CD4-positive, alpha-beta T cell (primary cell): ENCODE measurements around the gene RANGRF. TPM values are rescaled to one million over a fixed set of nuclear protein-coding genes. Genes with fewer than 3 reads are reported as not detected.

Source experiments
- ATAC-seq: fragments of 200-7000 bp; cut with Tn5 transposase; one replicate; pipeline ENCODE4 v1.10.0; 2022; ENCODE audit warnings: mild to moderate bottlenecking; ENCODE audit not compliant: poor library complexity
- CTCF ChIA-PET: fragments of 350-600 bp; sonication (Branson Sonifier 250); formaldehyde crosslinking; loops from one replicate; lab custom pipeline; 2021; ENCODE audit warnings: antibody characterized with exemption, inconsistent platforms; lab: Charles Lee
- POLR2A ChIA-PET: fragments of 350-600 bp; sonication (Branson Sonifier 250); formaldehyde crosslinking; loops from one replicate; lab custom pipeline; 2021; ENCODE audit warnings: antibody characterized with exemption, inconsistent platforms; lab: Charles Lee
- DNase-seq, 14 experiments: peaks; one replicate each; pipeline ENCODE4 v3.0.0-alpha.2; 2013 to 2020; ENCODE audit warnings: mixed read lengths in 2 of 14
- H3K27ac ChIP-seq, 2 donors: one replicate each; pipeline versions ENCODE4 v1.5.1 to v1.7.0; 2013; ENCODE audit warnings: low read length in 2 of 2, low read depth in 1 of 2, mild to moderate bottlenecking in 1 of 2
- H3K27me3 ChIP-seq, 2 experiments: 1 replicate in 1 of 2; 2 replicates in 1 of 2; pipeline versions ENCODE4 v1.6.1 to v1.7.0; 2013; ENCODE audit warnings: low read length in 2 of 2, control low read depth in 1 of 2, mild to moderate bottlenecking in 1 of 2, moderate library complexity in 1 of 2; ENCODE audit not compliant: insufficient read depth in 2 of 2, control insufficient read depth in 1 of 2
- H3K36me3 ChIP-seq: one replicate; pipeline ENCODE4 v1.6.1; 2013; ENCODE audit warnings: low read length, control low read depth; ENCODE audit not compliant: insufficient read depth
- H3K4me1 ChIP-seq: one replicate; pipeline ENCODE4 v1.6.1; 2013; ENCODE audit warnings: low read length, control low read depth; ENCODE audit not compliant: insufficient read depth
- H3K4me3 ChIP-seq: one replicate; pipeline ENCODE4 v1.5.1; 2013; ENCODE audit warnings: mild to moderate bottlenecking, low read length, moderate library complexity
- H3K9me3 ChIP-seq, 2 experiments: 1 replicate in 1 of 2; 2 replicates in 1 of 2; pipeline versions ENCODE4 v1.6.1 to v1.7.0; 2013; ENCODE audit warnings: low read length in 2 of 2, mild to moderate bottlenecking in 2 of 2, control low read depth in 1 of 2, moderate library complexity in 1 of 2; ENCODE audit not compliant: control insufficient read depth in 1 of 2, insufficient read depth in 1 of 2
- H3K27ac Mint-ChIP-seq: one replicate; pipeline ENCODE4 v1.8.0; 2020; ENCODE audit warnings: mixed read lengths
- H3K27me3 Mint-ChIP-seq: one replicate; pipeline ENCODE4 v1.8.0; 2021; ENCODE audit warnings: mixed read lengths
- H3K36me3 Mint-ChIP-seq: one replicate; pipeline ENCODE4 v1.8.0; 2021; ENCODE audit warnings: low read depth, mixed read lengths
- H3K4me1 Mint-ChIP-seq: one replicate; pipeline ENCODE4 v1.8.0; 2021; ENCODE audit warnings: low read depth, mixed read lengths
- H3K4me3 Mint-ChIP-seq: one replicate; pipeline ENCODE4 v1.8.0; 2020; ENCODE audit warnings: mild to moderate bottlenecking, mixed read lengths
- H3K9me3 Mint-ChIP-seq: one replicate; pipeline ENCODE4 v1.8.0; 2020; ENCODE audit warnings: mixed read lengths
- intact Hi-C, 2 experiments: fragments of 100-400 bp; cut with DNase I in 1 of 2; cut with micrococcal nuclease in 1 of 2; formaldehyde crosslinking; loops; one replicate each; pipeline versions ENCODE4 v1.15.1 to v1.9.0; 2023 to 2025; cut with DNase I, micrococcal nuclease
- total RNA-seq, 174 experiments: library from RNA in 2 of 174; stranded (reverse) in 2 of 174; gene quantifications; one replicate each; pipeline ENCODE4 v1.2.3 and lab custom pipeline; 2021 to 2026
- TF ChIP-seq, protein P1 (sequence below): fragments of 200-600 bp; IDR thresholded peaks from one replicate; pipeline ENCODE4 v1.8.0; 2022; ENCODE audit warnings: antibody characterized with exemption, mild to moderate bottlenecking

RANGRF gene
- total RNA-seq, 2 experiments from 2014 or later, result 23.1 to 24.6 TPM

DNA sequence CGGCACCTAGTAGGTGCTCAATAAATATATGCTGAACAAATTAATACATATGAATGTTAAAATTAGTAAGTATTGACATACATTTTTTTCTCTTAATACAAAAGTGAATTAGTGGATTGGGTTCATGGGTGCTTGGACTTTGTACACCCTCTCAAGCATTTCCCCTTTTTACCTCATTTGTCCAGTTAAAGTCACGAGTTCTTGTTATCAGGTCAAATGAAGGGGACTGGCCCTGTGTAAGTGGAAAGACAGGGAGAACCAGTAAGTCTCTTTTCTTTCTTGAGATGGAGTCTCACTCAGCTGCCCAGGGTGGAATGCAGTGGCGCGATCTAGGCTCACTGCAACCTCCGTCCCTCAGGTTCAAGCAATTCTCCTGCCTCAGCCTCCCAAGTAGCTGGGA is 13.7 kb upstream of the RANGRF start:
- Histone ChIP-seq H3K36me3 (no peaks in the 10 kb centered on the region), H3K4me3 (no peak overlapping the region), H3K27me3 (no peaks in the 10 kb centered on the region), H3K27ac (no peak overlapping the region), H3K4me1 (no peaks in the 10 kb centered on the region), H3K9me3 (no peaks in the 10 kb centered on the region)
- TF ChIP-seq, protein P1, sequence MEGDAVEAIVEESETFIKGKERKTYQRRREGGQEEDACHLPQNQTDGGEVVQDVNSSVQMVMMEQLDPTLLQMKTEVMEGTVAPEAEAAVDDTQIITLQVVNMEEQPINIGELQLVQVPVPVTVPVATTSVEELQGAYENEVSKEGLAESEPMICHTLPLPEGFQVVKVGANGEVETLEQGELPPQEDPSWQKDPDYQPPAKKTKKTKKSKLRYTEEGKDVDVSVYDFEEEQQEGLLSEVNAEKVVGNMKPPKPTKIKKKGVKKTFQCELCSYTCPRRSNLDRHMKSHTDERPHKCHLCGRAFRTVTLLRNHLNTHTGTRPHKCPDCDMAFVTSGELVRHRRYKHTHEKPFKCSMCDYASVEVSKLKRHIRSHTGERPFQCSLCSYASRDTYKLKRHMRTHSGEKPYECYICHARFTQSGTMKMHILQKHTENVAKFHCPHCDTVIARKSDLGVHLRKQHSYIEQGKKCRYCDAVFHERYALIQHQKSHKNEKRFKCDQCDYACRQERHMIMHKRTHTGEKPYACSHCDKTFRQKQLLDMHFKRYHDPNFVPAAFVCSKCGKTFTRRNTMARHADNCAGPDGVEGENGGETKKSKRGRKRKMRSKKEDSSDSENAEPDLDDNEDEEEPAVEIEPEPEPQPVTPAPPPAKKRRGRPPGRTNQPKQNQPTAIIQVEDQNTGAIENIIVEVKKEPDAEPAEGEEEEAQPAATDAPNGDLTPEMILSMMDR, result no peak
- no peaks in the 10 kb centered on the region for H3K27me3 Mint-ChIP-seq
- ATAC-seq (no peak), DNase-seq (no peak)
- H3K4me1 Mint-ChIP-seq, result no peaks in the 10 kb centered on the region
- intact Hi-C loops, result no loop called here
- CTCF ChIA-PET, result no interaction called here
- peaks cover 5% of the 10 kb centered on the region for H3K36me3 Mint-ChIP-seq
- no peaks in the 10 kb centered on the region for H3K9me3 Mint-ChIP-seq
- H3K27ac Mint-ChIP-seq, result no peak overlapping the region
- H3K4me3 Mint-ChIP-seq, result no peak overlapping the region
- POLR2A ChIA-PET, result interaction anchor here (0.6 kb wide), 1 partner anchor 31 kb away, joined by 3 read pairs; no protein-coding TSS in a partner anchor

- no peak overlapping the region for H3K27ac Mint-ChIP-seq
- no peaks in the 10 kb centered on the region for H3K4me1 Mint-ChIP-seq
- Histone ChIP-seq H3K4me1 (no peaks in the 10 kb centered on the region), H3K27ac (no peak overlapping the region), H3K9me3 (no peaks in the 10 kb centered on the region), H3K36me3 (no peaks in the 10 kb centered on the region), H3K4me3 (no peak overlapping the region), H3K27me3 (no peaks in the 10 kb centered on the region)
- CTCF ChIA-PET, result no interaction called here
- H3K27me3 Mint-ChIP-seq, result no peaks in the 10 kb centered on the region
- no peaks in the 10 kb centered on the region for H3K9me3 Mint-ChIP-seq
- no peak for DNase-seq
- intact Hi-C loops, result no loop called here
- no peaks in the 10 kb centered on the region for H3K36me3 Mint-ChIP-seq
- TF ChIP-seq, protein P1, result no peak
- POLR2A ChIA-PET, result no interaction called here
- no peak overlapping the region for H3K4me3 Mint-ChIP-seq
- ATAC-seq, result no peak
These were observed 12.8 kb upstream of the RANGRF start for GRCh38 chr17:8275421-8276290.

DNA sequence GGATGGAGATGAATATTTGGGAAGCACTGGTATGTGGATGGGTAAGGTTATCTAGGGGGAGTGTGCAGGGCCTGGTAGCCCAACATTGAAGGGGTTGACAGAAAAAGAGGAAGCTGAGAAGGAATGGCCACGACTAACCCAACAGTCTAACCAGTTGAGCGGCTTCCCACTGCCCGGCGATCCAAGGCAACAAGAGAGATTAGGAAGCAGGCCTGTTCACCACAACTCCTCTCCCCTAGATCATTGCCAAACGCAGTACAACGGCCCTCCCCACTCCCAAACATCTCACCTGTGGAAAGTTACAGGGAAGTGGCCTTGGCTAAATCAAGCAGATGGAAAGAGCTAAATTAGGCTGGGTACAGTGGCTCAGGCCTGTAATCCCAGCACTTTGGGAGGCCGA is 11.2 kb upstream of the RANGRF start:
- Mint-ChIP-seq H3K4me1 (no peaks in the 10 kb centered on the region), H3K27me3 (no peaks in the 10 kb centered on the region), H3K4me3 (no peak overlapping the region), H3K27ac (no peak overlapping the region), H3K9me3 (no peaks in the 10 kb centered on the region), H3K36me3 (no peaks in the 10 kb centered on the region)
- no peaks in the 10 kb centered on the region for H3K27me3 ChIP-seq
- TF ChIP-seq, protein P1, result no peak
- ATAC-seq (no peak), DNase-seq (no peak)
- ChIA-PET CTCF (interaction anchor here (0.7 kb wide), 1 partner anchor 496 kb away, joined by 3 read pairs; no protein-coding TSS in a partner anchor), POLR2A (interaction anchor here (1.2 to 1.7 kb wide), 2 partner anchors 12 to 29 kb away, joined by 3 read pairs; partner anchors contain the start of genes CTC1 and RANGRF)
- H3K9me3 ChIP-seq, result no peaks in the 10 kb centered on the region
- no peaks in the 10 kb centered on the region for H3K36me3 ChIP-seq
- H3K27ac ChIP-seq, result no peak overlapping the region
- intact Hi-C loops, result no loop called here
- no peaks in the 10 kb centered on the region for H3K4me1 ChIP-seq
- H3K4me3 ChIP-seq, result no peak overlapping the region
